OCI-LY1 (cell line): ENCODE measurements around the gene RHEX.

ENCODE experiments used
- H2AFZ ChIP-seq: fragments of 200-600 bp; sonication (generic), shearing (Covaris generic); 2 replicates; pipeline ENCODE4 v1.6.0; 2014; ENCODE audit warnings: antibody characterized with exemption, mild to moderate bottlenecking, low read length
- H3F3A ChIP-seq: fragments of 200-600 bp; sonication (generic), shearing (Covaris generic); 2 replicates; pipeline ENCODE4 v1.6.0; 2014; ENCODE audit warnings: mild to moderate bottlenecking, antibody characterized with exemption, low read length, moderate library complexity; ENCODE audit not compliant: insufficient read depth
- H3K27ac ChIP-seq: fragments of 200-600 bp; sonication (generic); 2 replicates; pipeline ENCODE4 v1.5.1; 2014; ENCODE audit warnings: low read length, mixed run types, mild to moderate bottlenecking, low read depth; ENCODE audit not compliant: poor library complexity, severe bottlenecking
- H3K27me3 ChIP-seq: fragments of 200-600 bp; sonication (generic); 2 replicates; pipeline ENCODE4 v1.6.0; 2014; ENCODE audit warnings: antibody characterized with exemption, mild to moderate bottlenecking, low read length, moderate library complexity; ENCODE audit not compliant: insufficient read depth
- H3K36me3 ChIP-seq: fragments of 200-600 bp; sonication (generic); 2 replicates; pipeline ENCODE4 v1.6.1; 2014; ENCODE audit warnings: mild to moderate bottlenecking, antibody characterized with exemption, low read length, moderate library complexity, mixed read lengths; ENCODE audit not compliant: insufficient read depth
- H3K4me1 ChIP-seq: fragments of 200-600 bp; sonication (generic); 2 replicates; pipeline ENCODE4 v1.5.1; 2014; ENCODE audit warnings: mild to moderate bottlenecking, low read length, moderate library complexity; ENCODE audit not compliant: insufficient read depth, severe bottlenecking
- H3K4me2 ChIP-seq: fragments of 200-600 bp; sonication (generic), shearing (Covaris generic); 2 replicates; pipeline ENCODE4 v1.6.1; 2014; ENCODE audit warnings: low read length
- H3K4me3 ChIP-seq: fragments of 200-600 bp; sonication (generic); 2 replicates; pipeline ENCODE4 v1.5.1; 2014; ENCODE audit warnings: low read length, low read depth, mild to moderate bottlenecking, mixed read lengths; ENCODE audit not compliant: poor library complexity, severe bottlenecking
- H3K79me2 ChIP-seq: fragments of 200-600 bp; shearing (Covaris generic); 2 replicates; pipeline ENCODE4 v1.6.1; 2016; ENCODE audit warnings: mixed run types, low read length, mixed read lengths; ENCODE audit not compliant: insufficient read depth
- H3K9ac ChIP-seq: fragments of 200-600 bp; sonication (generic), shearing (Covaris generic); 2 replicates; pipeline ENCODE4 v1.6.1; 2014; ENCODE audit warnings: mild to moderate bottlenecking, low read length, mixed read lengths
- H3K9me2 ChIP-seq: fragments of 200-600 bp; sonication (generic), shearing (Covaris generic); 2 replicates; pipeline ENCODE4 v1.6.1; 2014; ENCODE audit warnings: low read depth, mild to moderate bottlenecking, low read length, mixed read lengths
- H3K9me3 ChIP-seq: fragments of 200-600 bp; shearing (Covaris generic); 2 replicates; pipeline ENCODE4 v1.6.1; 2014; ENCODE audit warnings: low read length, mixed read lengths
- H4K20me1 ChIP-seq: fragments of 200-600 bp; sonication (generic), shearing (Covaris generic); 2 replicates; pipeline ENCODE4 v1.6.0; 2016; ENCODE audit warnings: mild to moderate bottlenecking, low read length; ENCODE audit not compliant: insufficient read depth
- EZH2 ChIP-seq: fragments of 200-600 bp; sonication (generic), shearing (Covaris generic); IDR thresholded peaks from 2 replicates; pipeline ENCODE4 v1.8.0; 2017; ENCODE audit warnings: borderline replicate concordance, mixed run types, mild to moderate bottlenecking, antibody characterized with exemption, low read length, moderate library complexity, mixed read lengths
- TF ChIP-seq, protein P1 (sequence below): fragments of 200-600 bp; sonication (generic), shearing (Covaris generic); IDR thresholded peaks from 2 replicates; pipeline ENCODE4 v1.5.1; 2017; ENCODE audit warnings: mild to moderate bottlenecking, antibody characterized with exemption, low read length, moderate library complexity, mixed read lengths

Gene RHEX

DNA sequence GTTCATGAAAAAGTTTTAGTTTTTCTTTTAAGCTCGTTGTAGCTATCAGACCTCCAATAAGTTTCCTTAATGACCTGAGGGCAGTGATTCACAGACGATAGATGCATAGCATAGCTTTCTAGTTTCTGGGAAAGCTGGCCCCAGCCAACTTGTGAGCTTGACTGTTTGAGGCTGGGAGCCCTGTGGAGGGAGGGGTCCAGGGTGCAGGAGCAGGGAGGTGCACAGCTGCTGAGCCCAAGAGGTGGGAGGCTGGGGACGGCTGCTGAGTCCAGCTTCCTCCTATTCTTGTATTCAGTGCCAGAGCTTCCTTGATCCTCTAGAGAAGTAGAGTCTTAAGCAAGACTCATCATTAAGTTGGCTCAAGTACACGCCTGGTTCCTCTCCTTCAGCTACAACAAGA is 75.2 kb downstream of the RHEX start:
- Histone ChIP-seq H3K9ac (no peak overlapping the region), H3K27me3 (peaks cover 17% of the 10 kb centered on the region; the same call in 1 of the 2 replicates), H3K79me2 (no peaks in the 10 kb centered on the region), H3K36me3 (no peaks in the 10 kb centered on the region; the same call in 1 of the 2 replicates), H4K20me1 (no peaks in the 10 kb centered on the region), H2AFZ (no peak overlapping the region), H3K4me3 (no peak overlapping the region), H3F3A (no peaks in the 10 kb centered on the region), H3K9me3 (no peaks in the 10 kb centered on the region), H3K27ac (no peak overlapping the region), H3K4me1 (no peaks in the 10 kb centered on the region), H3K4me2 (no peak overlapping the region), H3K9me2 (no peaks in the 10 kb centered on the region)
- no peak for TF ChIP-seq EZH2
- TF ChIP-seq, protein P1, sequence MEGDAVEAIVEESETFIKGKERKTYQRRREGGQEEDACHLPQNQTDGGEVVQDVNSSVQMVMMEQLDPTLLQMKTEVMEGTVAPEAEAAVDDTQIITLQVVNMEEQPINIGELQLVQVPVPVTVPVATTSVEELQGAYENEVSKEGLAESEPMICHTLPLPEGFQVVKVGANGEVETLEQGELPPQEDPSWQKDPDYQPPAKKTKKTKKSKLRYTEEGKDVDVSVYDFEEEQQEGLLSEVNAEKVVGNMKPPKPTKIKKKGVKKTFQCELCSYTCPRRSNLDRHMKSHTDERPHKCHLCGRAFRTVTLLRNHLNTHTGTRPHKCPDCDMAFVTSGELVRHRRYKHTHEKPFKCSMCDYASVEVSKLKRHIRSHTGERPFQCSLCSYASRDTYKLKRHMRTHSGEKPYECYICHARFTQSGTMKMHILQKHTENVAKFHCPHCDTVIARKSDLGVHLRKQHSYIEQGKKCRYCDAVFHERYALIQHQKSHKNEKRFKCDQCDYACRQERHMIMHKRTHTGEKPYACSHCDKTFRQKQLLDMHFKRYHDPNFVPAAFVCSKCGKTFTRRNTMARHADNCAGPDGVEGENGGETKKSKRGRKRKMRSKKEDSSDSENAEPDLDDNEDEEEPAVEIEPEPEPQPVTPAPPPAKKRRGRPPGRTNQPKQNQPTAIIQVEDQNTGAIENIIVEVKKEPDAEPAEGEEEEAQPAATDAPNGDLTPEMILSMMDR, result no peak

DNA sequence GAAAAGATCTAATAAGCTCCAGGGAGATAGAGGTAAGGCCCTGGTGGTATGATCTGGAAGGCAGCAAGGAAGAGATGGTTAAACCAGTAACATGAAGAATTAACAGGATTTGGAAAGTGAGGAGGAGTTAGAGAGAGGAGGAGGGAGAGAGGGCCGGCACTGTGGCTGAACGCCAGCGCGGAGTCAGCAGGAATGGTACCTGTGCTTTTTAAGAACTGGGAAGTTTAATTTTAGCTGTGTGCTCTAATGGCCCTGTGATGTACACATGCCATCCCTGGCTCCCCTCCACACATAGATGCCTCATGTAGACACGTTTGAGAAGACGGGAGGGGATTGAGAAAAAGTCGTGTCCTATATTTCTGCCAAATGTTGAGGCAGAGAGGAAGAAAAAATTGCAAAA is 78.1 kb downstream of the RHEX start:
- Histone ChIP-seq H3K9me3 (no peaks in the 10 kb centered on the region), H3K4me3 (no peak overlapping the region), H3K27me3 (peaks cover 12% of the 10 kb centered on the region; the same call in 1 of the 2 replicates), H3K79me2 (no peaks in the 10 kb centered on the region), H3K36me3 (no peaks in the 10 kb centered on the region), H3K9ac (no peak overlapping the region), H4K20me1 (no peaks in the 10 kb centered on the region), H3K9me2 (no peaks in the 10 kb centered on the region), H3F3A (no peaks in the 10 kb centered on the region), H2AFZ (no peak overlapping the region), H3K27ac (no peak overlapping the region), H3K4me1 (no peaks in the 10 kb centered on the region), H3K4me2 (no peak overlapping the region)
- no peak for TF ChIP-seq EZH2
- TF ChIP-seq, protein P1, result no peak

DNA sequence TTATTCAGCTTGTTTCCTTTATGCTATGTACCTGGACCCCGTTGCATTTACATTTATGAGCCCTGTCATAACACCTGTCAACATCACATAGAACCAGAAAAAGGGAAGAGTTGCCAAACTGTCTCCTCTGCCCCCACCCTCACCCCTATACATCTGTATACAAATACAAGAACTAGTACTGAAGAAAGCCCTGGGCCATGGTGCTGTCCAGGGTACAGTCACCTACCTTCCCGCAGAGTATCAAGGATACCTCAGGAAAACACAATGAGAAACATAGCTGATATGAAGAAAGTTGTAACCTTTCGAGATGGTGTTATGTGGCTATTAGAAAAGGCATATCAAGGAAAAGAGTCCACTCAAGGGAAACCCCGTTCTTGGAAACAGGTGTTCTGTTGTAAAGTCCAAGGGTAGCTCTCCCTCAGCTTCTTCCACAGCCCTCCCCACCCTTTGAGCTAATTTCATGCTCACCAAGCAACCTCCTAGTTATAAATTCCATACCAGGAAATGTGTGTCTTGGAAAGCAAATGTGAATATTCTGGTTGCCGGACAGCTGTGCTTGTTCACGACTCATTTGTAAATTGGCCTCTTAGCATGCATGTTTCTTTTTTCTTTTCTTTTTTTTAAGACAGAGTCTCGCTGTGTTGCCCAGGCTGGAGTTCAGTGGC is 80.9 kb downstream of the RHEX start:
- H3K4me3 ChIP-seq, result no peak overlapping the region
- H3F3A ChIP-seq, result no peaks in the 10 kb centered on the region
- H3K9me3 ChIP-seq, result no peaks in the 10 kb centered on the region
- no peak overlapping the region for H2AFZ ChIP-seq
- peaks cover 6% of the 10 kb centered on the region; the same call in 1 of the 2 replicates for H3K27me3 ChIP-seq
- H3K4me2 ChIP-seq, result no peak overlapping the region
- no peak overlapping the region for H3K9ac ChIP-seq
- H3K4me1 ChIP-seq, result no peaks in the 10 kb centered on the region
- H3K36me3 ChIP-seq, result no peaks in the 10 kb centered on the region
- no peaks in the 10 kb centered on the region for H4K20me1 ChIP-seq
- H3K9me2 ChIP-seq, result no peaks in the 10 kb centered on the region
- no peaks in the 10 kb centered on the region for H3K79me2 ChIP-seq
- no peak overlapping the region for H3K27ac ChIP-seq
- no peak for TF ChIP-seq EZH2
- TF ChIP-seq, protein P1, result no peak
